HG02884 (cell line): ENCODE measurements around the gene DCT.

Experiments used
- ATAC-seq: cut with Tn5 transposase; IDR thresholded peaks from one replicate; pipeline ENCODE4 v1.9.1; 2021; ENCODE audit warnings: mild to moderate bottlenecking, moderate library complexity; ENCODE audit not compliant: unreplicated experiment

DCT gene

GRCh38 chr13:94400874-94401273 lies 78.6 kb downstream of the DCT start:
- ATAC-seq, result no peak

DNA sequence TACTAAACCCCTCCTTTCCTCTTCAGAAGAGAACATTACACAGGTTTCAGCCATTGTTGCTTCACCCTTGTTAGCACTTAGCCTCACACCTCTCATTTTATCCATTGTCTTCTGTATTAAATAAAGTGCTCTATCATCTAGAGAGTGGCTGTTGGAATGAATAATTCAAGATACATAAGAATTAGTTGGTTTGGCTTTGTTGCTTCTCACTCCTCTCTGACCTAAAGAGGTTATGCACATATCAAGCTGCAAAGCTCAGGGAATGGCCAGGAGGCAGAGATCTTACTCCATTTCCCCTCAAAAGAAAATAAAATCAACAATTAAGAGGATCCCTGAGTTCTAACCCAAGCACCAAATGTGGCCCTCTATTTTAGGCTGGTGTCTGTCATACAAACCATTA lies 79.7 kb downstream of the DCT start:
- ATAC-seq, result no peak

DNA sequence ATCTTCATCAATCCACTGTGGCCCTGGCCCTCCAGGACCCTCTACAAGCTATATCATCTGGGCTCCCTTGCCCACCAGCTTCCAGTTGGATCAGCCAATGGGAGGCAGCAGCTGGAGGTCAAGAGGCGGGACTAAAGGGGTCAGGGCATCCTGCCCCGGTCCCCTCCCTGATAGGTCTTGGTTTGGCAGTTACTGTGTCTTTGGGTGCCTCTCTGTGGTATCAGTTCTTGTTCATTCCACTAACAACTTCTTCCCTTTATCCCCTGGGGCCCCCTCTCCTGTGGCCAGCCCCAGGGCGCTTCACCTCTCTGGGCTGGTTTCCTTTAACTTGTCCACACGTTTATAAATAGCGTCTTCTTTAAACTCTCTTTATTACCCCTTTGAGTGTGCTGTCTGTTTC lies 83.6 kb downstream of the DCT start:
- ATAC-seq, result no peak

DNA sequence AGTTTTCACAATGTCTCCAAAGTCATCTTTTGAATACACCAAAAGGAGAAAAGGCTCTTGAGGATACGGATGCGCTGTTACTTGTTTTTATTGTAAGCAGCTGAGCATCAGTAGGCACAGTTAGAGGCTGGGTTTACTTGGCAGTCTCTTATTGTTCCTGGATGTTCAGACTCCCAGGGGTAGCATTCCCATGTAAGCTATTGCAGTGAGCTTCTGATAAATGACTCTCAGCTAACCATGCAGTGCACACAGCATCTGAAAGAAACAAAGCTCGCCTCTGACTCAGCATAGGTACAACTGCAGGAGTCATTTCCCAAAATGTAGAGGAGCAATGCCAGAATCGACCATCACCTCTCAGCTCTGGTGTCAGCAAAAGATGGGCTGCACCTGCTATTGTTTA lies 84.8 kb downstream of the DCT start:
- no peak for ATAC-seq

- no peak for ATAC-seq
Measured at GRCh38 chr13:94390881-94391280, 88.6 kb downstream of the DCT start.

DNA sequence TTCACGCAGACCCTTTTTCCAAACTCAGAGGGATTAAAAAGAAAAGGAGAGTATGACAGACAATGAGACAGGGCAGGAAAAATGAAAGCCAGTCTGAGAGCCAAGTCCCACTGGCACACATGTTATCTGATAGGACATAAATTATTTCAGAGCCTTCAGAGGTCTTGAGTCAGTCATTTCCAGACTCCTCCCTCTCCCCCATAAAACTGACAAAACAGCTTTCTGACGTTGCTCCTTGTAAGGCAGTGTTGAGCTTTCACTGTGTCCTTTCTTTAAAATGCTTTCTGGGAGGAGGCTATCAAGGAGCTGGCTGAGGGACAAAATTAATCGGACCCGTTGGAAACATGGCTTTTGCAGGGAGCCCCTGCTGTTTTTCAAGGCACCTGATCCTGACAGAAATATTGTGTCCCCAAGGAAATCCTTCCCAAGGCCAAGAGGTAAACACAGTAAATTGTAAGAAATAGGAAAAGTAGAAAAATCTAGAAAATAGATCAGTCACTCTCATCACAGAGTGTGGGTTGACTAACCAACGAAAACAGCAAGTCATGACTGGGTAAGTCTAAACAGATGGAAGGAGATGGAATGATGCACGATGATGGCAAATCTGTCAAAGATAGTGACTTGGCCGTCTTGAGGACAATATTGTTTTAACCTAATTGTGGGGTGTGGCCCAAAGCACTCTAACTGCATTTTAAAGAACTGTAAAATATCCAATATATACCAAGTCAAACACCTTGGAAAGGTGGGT lies 89.7 kb downstream of the DCT start:
- ATAC-seq, result no peak

GRCh38 chr13:94387047-94387446 lies 92.4 kb downstream of the DCT start:
- no peak for ATAC-seq
